Placental epithelial cell (primary cell): ENCODE measurements around the gene SEC23B. TPM values are rescaled to one million over a fixed set of nuclear protein-coding genes. Genes with fewer than 3 reads are reported as not detected.

Source experiments
- small RNA-seq: library from RNA; depleted of rRNA; stranded (forward); fragments of <200 nt; gene quantifications from one replicate; pipeline ENCODE3, GENCODE V24; 2012
- total RNA-seq: library from RNA; depleted of rRNA; stranded (reverse); fragments of >200 nt; gene quantifications from 2 replicates; pipeline ENCODE4 v1.2.3, GENCODE V29; 2012

Gene SEC23B
- 34.5 and 67.1 TPM in 2 replicates for total RNA-seq

GRCh38 chr20:18507218-18508191, at the start of gene SEC23B:
Gene SEC23B (plus strand): TSS chr20:18507940. CDS start chr20:18510836, 2,896 bp downstream.

GRCh38 chr20:18466894-18467730, 40.6 kb upstream of the SEC23B start, which contains the start of the genes DZANK1 and POLR3F:
Gene DZANK1 (minus strand): TSS chr20:18467030. CDS start chr20:18465358, 1,672 bp downstream.
Gene POLR3F (plus strand): TSS chr20:18467390. CDS start chr20:18467507, 117 bp downstream.

GRCh38 chr20:18496740-18497592, 10.8 kb upstream of the SEC23B start, which contains the start of gene RBBP9:
Gene RBBP9 (minus strand): TSS chr20:18497225. CDS start chr20:18497167, 58 bp downstream.

GRCh38 chr20:18566892-18567738, 59.4 kb downstream of the SEC23B start, which contains the start of gene SMIM26:
Gene SMIM26 (plus strand): TSS chr20:18567432. CDS start chr20:18567479, 47 bp downstream.

GRCh38 chr20:18587665-18588573, 80.2 kb downstream of the SEC23B start, which contains the start of gene DTD1:
Gene DTD1 (plus strand): TSS chr20:18588054. CDS start chr20:18588073, 19 bp downstream.

Small RNA genes lying within 50 kb of the gene (small RNA-seq; reads per million reads assigned to genes)
- gene MIR3192, result not detected
- not detected for gene RN7SL638P
- not detected for gene RNU6ATAC34P

Other genes with a start within 250 kb of the SEC23B start
- gene ZNF133, start 219.4 kb upstream of the SEC23B start, total RNA-seq, result 14.9 and 21.6 TPM in 2 replicates
- gene DZANK1, start 40.9 kb upstream of the SEC23B start, total RNA-seq, result 1.6 and 1.8 TPM in 2 replicates
- 11.8 and 13.3 TPM in 2 replicates for gene POLR3F, start 40.5 kb upstream of the SEC23B start, total RNA-seq
- gene RBBP9, start 10.7 kb upstream of the SEC23B start, total RNA-seq, result 11.8 and 28.0 TPM in 2 replicates
- 57.6 and 66.7 TPM in 2 replicates for gene SMIM26, start 59.5 kb downstream of the SEC23B start, total RNA-seq
- gene DTD1, start 80.1 kb downstream of the SEC23B start, total RNA-seq, result 21.6 and 51.5 TPM in 2 replicates